GM12872 (cell line): Measurements from ENCODE around the gene SLC36A3.

Source experiments
- CTCF ChIP-seq: IDR thresholded peaks from 3 replicates; pipeline ENCODE4 v1.5.1; 2011; ENCODE audit warnings: low read depth, mild to moderate bottlenecking, low read length, moderate library complexity; ENCODE audit not compliant: insufficient read depth

SLC36A3 gene

GRCh38 chr5:151234476-151235238 lies 68.9 kb downstream of the SLC36A3 start:
- TF ChIP-seq CTCF, result no peak

- TF ChIP-seq CTCF, result no peak
Observed at GRCh38 chr5:151233616-151234085, 69.9 kb downstream of the SLC36A3 start.

GRCh38 chr5:151231359-151231758 lies 72.2 kb downstream of the SLC36A3 start:
- no peak for TF ChIP-seq CTCF

- TF ChIP-seq CTCF, result no peak
Observed at GRCh38 chr5:151230048-151230680, 73.4 kb downstream of the SLC36A3 start.

- no peak for TF ChIP-seq CTCF
Observed at GRCh38 chr5:151228986-151229385, 74.6 kb downstream of the SLC36A3 start.

- no peak for TF ChIP-seq CTCF
Observed at GRCh38 chr5:151227918-151228447, 75.6 kb downstream of the SLC36A3 start.
